Gastroesophageal sphincter (tissue), 4 donors: ENCODE data around the gene GNL2. TPM values are rescaled to one million over a fixed set of nuclear protein-coding genes. Genes with fewer than 3 reads are reported as not detected.
A peak's percentile ranks its signal among the peaks of the same experiment; 100 is the strongest.

Experiments used
- ATAC-seq: fragments of 150-250 bp; one replicate; pipeline ENCODE4 v1.9.1; 2016; ENCODE audit warnings: mild to moderate bottlenecking, moderate library complexity
- H3K27ac ChIP-seq, 4 donors: fragments of 200-600 bp; sonication (generic) in 3 of 4; 1 replicate in 3 of 4; 2 replicates in 1 of 4; pipeline ENCODE4 v1.5.1; 2016 to 2019
- H3K27me3 ChIP-seq: fragments of 200-600 bp; sonication (generic); one replicate; pipeline ENCODE4 v1.5.1; 2019
- H3K36me3 ChIP-seq, 2 donors: fragments of 200-600 bp; sonication (generic); one replicate each; pipeline ENCODE4 v1.5.1; 2019; ENCODE audit warnings: control low read depth in 1 of 2
- H3K4me1 ChIP-seq, 3 donors: fragments of 200-600 bp; sonication (generic); 1 replicate in 2 of 3; 2 replicates in 1 of 3; pipeline ENCODE4 v1.5.1; 2016 to 2019; ENCODE audit warnings: control low read depth in 2 of 3
- H3K4me3 ChIP-seq, 2 donors: fragments of 200-600 bp; sonication (generic); one replicate each; pipeline ENCODE4 v1.5.1; 2019; ENCODE audit warnings: mild to moderate bottlenecking in 1 of 2, moderate library complexity in 1 of 2
- H3K9me3 ChIP-seq, 3 donors: fragments of 200-600 bp; sonication (generic); one replicate each; pipeline ENCODE4 v1.5.1; 2017 to 2019; ENCODE audit warnings: control low read depth in 2 of 3
- EP300 ChIP-seq: sonication (generic); formaldehyde crosslinking; IDR thresholded peaks from one replicate; pipeline ENCODE4 v1.6.1; 2017; ENCODE audit warnings: antibody characterized with exemption, mild to moderate bottlenecking
- POLR2A ChIP-seq, 2 donors: fragments of 450-650 bp; IDR thresholded peaks; one replicate each; pipeline ENCODE4 v1.6.1; 2017; ENCODE audit warnings: antibody characterized with exemption in 2 of 2, mild to moderate bottlenecking in 2 of 2, moderate library complexity in 1 of 2
- POLR2AphosphoS5 ChIP-seq: sonication (generic); formaldehyde crosslinking; IDR thresholded peaks from one replicate; pipeline ENCODE4 v1.6.1; 2017; ENCODE audit warnings: antibody characterized with exemption
- WGBS, 2 donors: methylation state at CpG; one replicate each; pipeline ENCODE4 v1.1.5; 2018; ENCODE audit warnings: low coverage in 1 of 2; 5-methylcytosine and 5-hydroxymethylcytosine counted together
- total RNA-seq, 4 donors: library from RNA; depleted of rRNA; stranded (reverse); fragments of >200 nt; gene quantifications; one replicate each; pipeline ENCODE4 v1.1.0, GENCODE V29; 2016
- TF ChIP-seq, protein P1 (sequence below), 4 experiments: fragments of 200-600 bp in 2 of 4; fragments of 450-650 bp in 2 of 4; sonication (generic) in 1 of 4; IDR thresholded peaks; one replicate each; pipeline ENCODE4 v1.5.1; 2017 to 2019; ENCODE audit warnings: antibody characterized with exemption in 4 of 4, mild to moderate bottlenecking in 2 of 4, moderate library complexity in 2 of 4

Gene GNL2
- total RNA-seq, 4 donors from 2014 or later = 26.7 to 43.2 (median 29.7) TPM

DNA sequence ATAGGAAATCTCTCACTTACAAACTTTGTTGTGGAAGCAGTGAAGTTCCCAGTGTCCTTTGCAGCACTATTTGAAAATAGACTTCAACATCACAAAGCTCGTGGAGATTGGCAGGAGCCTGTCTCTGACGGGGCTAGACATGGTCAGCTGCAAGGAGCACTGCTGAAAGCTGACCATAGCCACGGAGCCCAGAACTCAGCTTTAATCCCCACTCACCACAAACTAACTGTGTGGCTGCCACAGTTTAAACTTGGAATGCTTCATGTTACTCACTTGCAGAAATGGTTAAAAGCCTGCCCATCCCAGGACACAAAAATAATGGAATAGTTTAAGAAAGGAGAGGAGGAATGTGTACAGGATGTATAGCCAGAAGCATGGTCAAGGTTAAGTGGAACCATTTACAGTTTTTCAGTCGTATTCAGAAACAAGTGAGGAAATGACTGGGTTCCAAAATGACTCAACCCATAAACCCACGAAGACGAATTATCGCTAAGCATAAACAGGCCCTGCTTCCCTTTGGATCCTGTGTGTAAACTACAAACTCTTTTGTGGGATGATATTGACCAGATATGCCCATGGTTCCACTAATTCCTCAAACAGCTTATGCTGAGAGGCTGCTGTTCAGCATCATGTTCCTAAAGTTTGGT lies 20.8 kb downstream of the GNL2 start:
- Histone ChIP-seq H3K4me1 (no peaks in the 10 kb centered on the region), H3K4me3 (no peak overlapping the region), H3K9me3 (no peaks in the 10 kb centered on the region), H3K27me3 (no peaks in the 10 kb centered on the region), H3K27ac (no peak overlapping the region), H3K36me3 (peaks cover 2 to 98% of the 10 kb centered on the region in 2 donors)
- ATAC-seq = no peak
- TF ChIP-seq POLR2A (IDR thresholded peaks at IDR 0.05) (no peak), POLR2AphosphoS5 (peak; percentile 79), EP300 (no peak)
- TF ChIP-seq, protein P1, sequence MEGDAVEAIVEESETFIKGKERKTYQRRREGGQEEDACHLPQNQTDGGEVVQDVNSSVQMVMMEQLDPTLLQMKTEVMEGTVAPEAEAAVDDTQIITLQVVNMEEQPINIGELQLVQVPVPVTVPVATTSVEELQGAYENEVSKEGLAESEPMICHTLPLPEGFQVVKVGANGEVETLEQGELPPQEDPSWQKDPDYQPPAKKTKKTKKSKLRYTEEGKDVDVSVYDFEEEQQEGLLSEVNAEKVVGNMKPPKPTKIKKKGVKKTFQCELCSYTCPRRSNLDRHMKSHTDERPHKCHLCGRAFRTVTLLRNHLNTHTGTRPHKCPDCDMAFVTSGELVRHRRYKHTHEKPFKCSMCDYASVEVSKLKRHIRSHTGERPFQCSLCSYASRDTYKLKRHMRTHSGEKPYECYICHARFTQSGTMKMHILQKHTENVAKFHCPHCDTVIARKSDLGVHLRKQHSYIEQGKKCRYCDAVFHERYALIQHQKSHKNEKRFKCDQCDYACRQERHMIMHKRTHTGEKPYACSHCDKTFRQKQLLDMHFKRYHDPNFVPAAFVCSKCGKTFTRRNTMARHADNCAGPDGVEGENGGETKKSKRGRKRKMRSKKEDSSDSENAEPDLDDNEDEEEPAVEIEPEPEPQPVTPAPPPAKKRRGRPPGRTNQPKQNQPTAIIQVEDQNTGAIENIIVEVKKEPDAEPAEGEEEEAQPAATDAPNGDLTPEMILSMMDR (IDR thresholded peaks at IDR 0.05) = no peak
- WGBS, 2 donors = 35 to 77% methylated on average over 6 of the region's 7 CpGs

DNA sequence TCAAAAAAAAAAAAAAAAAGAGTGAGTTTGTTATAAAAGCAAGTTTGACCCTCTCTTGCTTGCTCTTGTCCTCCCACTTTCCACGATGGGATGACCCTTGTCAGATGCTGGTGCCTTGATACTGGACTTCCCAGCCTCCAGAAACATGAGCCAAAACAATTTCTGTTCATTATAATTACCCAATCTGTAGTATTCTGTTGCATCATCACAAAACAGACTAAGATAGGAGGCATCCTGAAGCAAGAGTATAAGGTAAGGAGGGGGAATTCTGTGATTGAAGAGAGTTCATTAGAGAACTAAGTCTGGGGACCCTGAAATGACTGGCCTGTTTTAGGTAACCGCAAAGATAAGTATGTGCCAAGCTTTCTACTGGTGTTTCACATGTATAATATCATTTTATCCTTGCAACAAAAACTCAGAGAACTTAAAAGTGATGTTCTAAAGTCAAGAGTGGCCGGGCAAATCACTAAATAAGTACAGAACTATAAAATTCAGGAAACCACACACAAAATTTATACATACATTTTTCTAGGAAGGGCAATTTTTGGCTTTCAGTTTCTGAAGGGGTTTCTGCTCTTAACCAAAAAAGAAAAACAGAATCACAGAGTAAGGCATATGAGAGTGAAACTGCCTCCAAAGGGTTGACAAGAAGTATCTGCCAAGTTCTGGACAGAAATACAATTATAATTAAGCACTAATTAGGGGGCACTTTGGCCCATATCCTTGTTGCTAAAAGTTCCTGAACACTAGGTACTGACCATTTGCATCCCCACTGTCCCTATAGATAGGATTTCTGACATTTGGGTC lies 25.0 kb downstream of the GNL2 start:
- Histone ChIP-seq H3K4me1 (no peaks in the 10 kb centered on the region), H3K27me3 (no peaks in the 10 kb centered on the region), H3K27ac (no peak overlapping the region), H3K4me3 (no peak overlapping the region), H3K36me3 (peaks cover 8 to 100% of the 10 kb centered on the region in 2 donors), H3K9me3 (no peaks in the 10 kb centered on the region)
- no peak for ATAC-seq
- TF ChIP-seq, protein P1 (IDR thresholded peaks at IDR 0.05) = no peak
- TF ChIP-seq EP300 (no peak), POLR2AphosphoS5 (no peak), POLR2A (IDR thresholded peaks at IDR 0.05) (no peak)
- 89 to 100% methylated on average over 2 to 3 of the region's 3 CpGs for WGBS, 2 donors

DNA sequence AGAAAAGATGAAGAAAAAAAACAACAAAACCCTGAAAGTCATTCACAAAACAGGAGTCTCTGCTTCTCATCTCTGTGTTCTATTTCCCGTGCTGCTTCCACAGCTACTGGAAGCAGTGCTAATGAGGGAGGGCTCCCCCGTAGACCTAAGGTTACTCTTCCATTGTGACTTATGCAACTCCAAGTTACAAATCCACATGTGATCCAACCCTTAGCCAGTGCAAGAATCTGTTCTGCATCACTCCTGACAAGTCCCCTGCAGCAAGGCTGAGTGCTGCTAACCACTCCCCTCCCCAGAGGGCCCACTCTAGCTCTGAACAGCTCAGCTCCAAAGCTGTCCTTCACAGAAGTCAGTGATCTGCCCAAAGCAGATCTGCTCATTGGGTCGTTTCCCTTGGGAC lies 28.7 kb downstream of the GNL2 start:
- H3K36me3 ChIP-seq = peaks cover 5 to 98% of the 10 kb centered on the region in 2 donors
- no peak for ATAC-seq
- H3K27ac ChIP-seq = no peak overlapping the region
- 44 to 100% methylated on average over 1 to 2 of the region's 3 CpGs for whole genome bisulfite sequencing, 2 donors
- H3K27me3 ChIP-seq = no peaks in the 10 kb centered on the region
- H3K4me1 ChIP-seq = no peaks in the 10 kb centered on the region
- H3K4me3 ChIP-seq = no peak overlapping the region
- H3K9me3 ChIP-seq = no peaks in the 10 kb centered on the region
- no peak for TF ChIP-seq POLR2A (IDR thresholded peaks at IDR 0.05)
- peak; percentile 8 for TF ChIP-seq POLR2AphosphoS5
- TF ChIP-seq, protein P1 (IDR thresholded peaks at IDR 0.05) = peak in 1 of 4 experiments; percentile 1

DNA sequence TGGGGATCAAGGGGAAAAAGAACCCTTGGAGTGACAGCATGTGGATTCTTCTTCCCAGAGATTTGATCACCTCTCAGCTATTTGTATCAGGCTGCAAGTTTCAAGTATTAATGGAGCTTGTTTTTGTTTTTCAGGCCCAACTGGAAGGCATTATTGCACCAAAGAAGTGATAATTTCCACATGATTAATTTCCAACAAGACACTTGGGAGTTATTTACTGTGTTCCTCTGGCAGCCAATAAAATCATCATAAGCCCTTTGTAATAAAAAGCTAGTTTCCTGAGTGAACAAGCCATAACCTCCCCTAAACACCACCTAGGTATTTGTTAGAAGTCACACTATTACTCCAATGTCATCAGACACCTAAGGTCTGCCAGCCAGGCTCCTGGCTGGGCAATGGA lies 30.8 kb downstream of the GNL2 start:
- ATAC-seq = no peak
- Histone ChIP-seq H3K36me3 (peaks cover 5 to 87% of the 10 kb centered on the region in 2 donors), H3K4me1 (no peaks in the 10 kb centered on the region), H3K27me3 (no peaks in the 10 kb centered on the region), H3K9me3 (no peaks in the 10 kb centered on the region), H3K27ac (no peak overlapping the region), H3K4me3 (no peak overlapping the region)
- TF ChIP-seq POLR2AphosphoS5 = no peak
- no peak for TF ChIP-seq EP300
- TF ChIP-seq POLR2A (IDR thresholded peaks at IDR 0.05) = no peak
- TF ChIP-seq, protein P1 (IDR thresholded peaks at IDR 0.05) = no peak

DNA sequence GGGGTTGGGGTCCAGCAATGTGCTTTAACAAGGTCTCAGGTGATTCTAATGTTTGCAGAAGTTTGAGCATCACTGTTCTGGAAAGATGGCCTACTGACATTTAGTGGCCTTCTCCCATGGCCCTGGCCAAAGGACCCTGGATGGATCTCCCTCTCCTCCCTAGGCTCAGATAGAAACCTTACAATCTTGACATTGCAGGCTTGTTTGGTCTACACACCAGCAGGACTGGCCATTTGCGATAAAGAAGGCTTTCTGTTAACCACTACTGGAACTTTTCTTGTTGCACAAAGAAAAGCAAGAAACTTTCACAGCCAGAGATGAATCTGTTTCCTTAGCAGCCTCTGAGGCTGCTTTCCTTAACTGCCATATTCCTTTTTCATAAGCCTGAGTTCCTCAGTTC lies 32.8 kb downstream of the GNL2 start:
- H3K9me3 ChIP-seq = no peaks in the 10 kb centered on the region
- H3K4me3 ChIP-seq = no peak overlapping the region
- no peak for TF ChIP-seq POLR2A (IDR thresholded peaks at IDR 0.05)
- TF ChIP-seq, protein P1 (IDR thresholded peaks at IDR 0.05) = no peak
- H3K27me3 ChIP-seq = no peaks in the 10 kb centered on the region
- 92% methylated on average over 1 of the region's 1 CpG; no CpG with 5 or more reads in 1 of the 2 donors for WGBS, 2 donors
- H3K27ac ChIP-seq = no peak overlapping the region
- ATAC-seq = no peak
- H3K36me3 ChIP-seq = peaks cover 5 to 81% of the 10 kb centered on the region in 2 donors
- H3K4me1 ChIP-seq = no peaks in the 10 kb centered on the region
